HG02840 (cell line): ENCODE data around the gene DRD5.
"Not testable (repeated sequence)": the region's sequence is repeated elsewhere in the genome, so short reads cannot be mapped to it uniquely, and the experiment has no call there.

Source experiments
- ATAC-seq: cut with Tn5 transposase; IDR thresholded peaks from one replicate; pipeline ENCODE4 v1.9.1; 2021; ENCODE audit warnings: mild to moderate bottlenecking, moderate library complexity, moderate number of reproducible peaks; ENCODE audit not compliant: unreplicated experiment, low FRiP score

The DRD5 gene

GRCh38 chr4:9781343-9782135 lies at the start of gene DRD5:
Gene DRD5 (plus strand): TSS chr4:9781634. CDS start chr4:9782030, 396 bp downstream.
- ATAC-seq: no peak

GRCh38 chr4:9732256-9732655 lies 49.2 kb upstream of the DRD5 start:
- not testable (repeated sequence) for ATAC-seq

GRCh38 chr4:9735515-9735914 lies 45.9 kb upstream of the DRD5 start:
- ATAC-seq: no peak

- ATAC-seq: not testable (repeated sequence)
These were observed 44.2 kb upstream of the DRD5 start for GRCh38 chr4:9737280-9737679.

GRCh38 chr4:9743789-9744188 lies 37.6 kb upstream of the DRD5 start:
- not testable (repeated sequence) for ATAC-seq

- ATAC-seq: no peak
These were observed 35.7 kb upstream of the DRD5 start for GRCh38 chr4:9745782-9746181.

GRCh38 chr4:9758641-9759317 lies 22.7 kb upstream of the DRD5 start:
- ATAC-seq: no peak

- ATAC-seq: no peak
These were observed 18.5 kb upstream of the DRD5 start for GRCh38 chr4:9762823-9763475.

GRCh38 chr4:9764155-9764696 lies 17.2 kb upstream of the DRD5 start:
- no peak for ATAC-seq

GRCh38 chr4:9765091-9765490 lies 16.3 kb upstream of the DRD5 start:
- ATAC-seq: no peak

- no peak for ATAC-seq
These were observed 12.1 kb upstream of the DRD5 start for GRCh38 chr4:9769321-9769720.

GRCh38 chr4:9771034-9771433 lies 10.4 kb upstream of the DRD5 start:
- no peak for ATAC-seq

GRCh38 chr4:9773471-9773870 lies 8.0 kb upstream of the DRD5 start:
- no peak for ATAC-seq

- no peak for ATAC-seq
These were observed 652 bp downstream of the DRD5 start for GRCh38 chr4:9782136-9782436.

GRCh38 chr4:9785891-9786290 lies 4.5 kb downstream of the DRD5 start:
- ATAC-seq: not testable (repeated sequence)

GRCh38 chr4:9792381-9792780 lies 10.9 kb downstream of the DRD5 start:
- no peak for ATAC-seq

- ATAC-seq: not testable (repeated sequence)
These were observed 15.2 kb downstream of the DRD5 start for GRCh38 chr4:9796641-9797040.

GRCh38 chr4:9800848-9801247 lies 19.4 kb downstream of the DRD5 start:
- ATAC-seq: no peak

GRCh38 chr4:9804918-9805317 lies 23.5 kb downstream of the DRD5 start:
- ATAC-seq: no peak

GRCh38 chr4:9808077-9808476 lies 26.6 kb downstream of the DRD5 start:
- ATAC-seq: no peak

- ATAC-seq: no peak
These were observed 30.4 kb downstream of the DRD5 start for GRCh38 chr4:9811806-9812205.
